Measurements from ENCODE around the gene RAB6D.
"Not testable (repeated sequence)": the region's sequence is repeated elsewhere in the genome, so short reads cannot be mapped to it uniquely, and the experiment has no call there.

Gene RAB6D

GRCh38 chr2:131363703-131364186 is at the start of gene RAB6D:
Gene RAB6D (minus strand): TSS chr2:131364168. CDS start chr2:131363720, 448 bp downstream.
- DNase-seq (ENCODE audit: low spot score) = not testable (repeated sequence)

DNA sequence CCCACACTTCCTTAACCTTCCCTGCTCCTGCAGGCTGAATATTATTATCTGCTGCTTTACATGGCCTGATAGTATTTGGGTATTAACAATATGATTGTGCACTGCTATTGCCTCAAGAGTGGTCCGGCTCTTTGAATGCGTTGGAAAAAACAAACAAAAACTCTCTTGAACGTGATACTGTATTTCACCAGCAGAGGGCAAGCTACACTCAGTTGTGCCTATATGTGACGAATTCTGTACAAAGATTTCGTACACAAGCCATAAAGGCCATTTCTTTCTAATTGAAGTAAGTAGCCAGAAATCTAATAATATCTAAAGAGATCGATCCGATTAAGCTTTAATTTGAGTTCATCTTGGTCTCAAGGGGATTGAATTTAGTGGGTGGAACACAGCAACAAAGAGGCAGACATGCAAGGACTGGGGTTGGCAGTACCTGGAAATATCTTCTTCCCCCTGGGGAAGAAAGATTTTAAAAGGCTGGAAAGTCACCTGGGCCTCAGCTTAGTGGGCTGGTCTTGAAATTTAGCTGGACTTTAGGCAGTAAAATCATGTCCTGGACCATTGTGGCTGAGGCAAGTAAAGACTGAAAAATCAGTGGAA is 49.3 kb upstream of the RAB6D start:
- peak; percentile 51 for DNase-seq (ENCODE audit: low spot score)

DNA sequence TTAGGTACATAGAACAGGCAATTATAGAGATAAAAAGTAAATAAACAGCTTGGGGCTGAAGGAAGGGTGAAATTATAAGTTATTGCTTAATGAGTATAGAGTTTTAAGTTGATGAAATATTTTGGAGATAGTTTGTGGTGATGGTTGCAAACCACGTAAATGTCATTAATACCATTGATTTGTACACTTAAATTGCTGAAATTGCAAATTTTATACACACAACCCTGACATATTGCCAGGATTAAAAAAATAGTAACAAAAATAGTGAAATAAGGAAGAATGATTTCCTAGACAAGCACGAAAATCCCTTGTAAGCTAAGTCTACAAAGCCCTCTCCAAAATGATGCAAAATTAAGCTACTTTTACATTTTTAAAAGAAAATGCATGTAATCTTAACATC is 46.2 kb upstream of the RAB6D start:
- no peak for DNase-seq (ENCODE audit: low spot score)

- no peak for DNase-seq (ENCODE audit: low spot score)
Observed at GRCh38 chr2:131408778-131409177, 44.8 kb upstream of the RAB6D start.

GRCh38 chr2:131408207-131408606 is 44.2 kb upstream of the RAB6D start:
- no peak for DNase-seq (ENCODE audit: low spot score)

- no peak for DNase-seq (ENCODE audit: low spot score)
Observed at GRCh38 chr2:131404753-131405152, 40.8 kb upstream of the RAB6D start.

DNA sequence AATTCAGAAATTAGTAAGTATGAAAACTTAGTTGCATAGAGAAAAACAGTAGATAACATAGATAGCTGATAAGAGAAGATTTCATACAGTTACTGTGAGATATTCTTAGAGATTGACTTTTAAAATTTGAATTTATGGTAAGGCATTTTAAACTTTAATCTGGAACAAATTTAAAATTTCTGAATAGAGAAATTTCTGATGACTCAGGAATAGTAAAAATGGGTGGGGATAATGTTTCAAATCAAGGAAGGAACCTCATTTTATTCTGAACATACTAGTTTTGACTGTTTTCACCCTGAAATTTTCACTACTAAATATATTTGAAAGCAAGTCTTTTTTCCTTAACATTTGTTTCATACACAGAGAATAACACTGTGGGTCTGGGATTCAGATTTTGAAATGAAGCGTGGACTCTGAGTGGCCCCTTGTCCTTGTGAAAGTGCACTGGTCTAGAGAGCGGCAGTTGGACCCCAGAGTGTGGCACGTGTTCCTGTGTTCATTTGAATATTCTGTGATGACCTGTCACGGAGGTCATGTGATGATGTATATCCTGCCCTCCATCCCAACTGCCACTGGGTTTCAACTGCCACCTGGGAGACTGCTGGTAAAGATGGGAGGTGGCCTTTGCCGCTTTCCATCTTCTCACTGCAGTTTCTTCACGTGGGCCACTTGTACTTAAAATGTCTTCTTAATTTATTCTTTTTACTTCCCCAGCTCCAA is 38.5 kb upstream of the RAB6D start:
- no peak for DNase-seq (ENCODE audit: low spot score)

DNA sequence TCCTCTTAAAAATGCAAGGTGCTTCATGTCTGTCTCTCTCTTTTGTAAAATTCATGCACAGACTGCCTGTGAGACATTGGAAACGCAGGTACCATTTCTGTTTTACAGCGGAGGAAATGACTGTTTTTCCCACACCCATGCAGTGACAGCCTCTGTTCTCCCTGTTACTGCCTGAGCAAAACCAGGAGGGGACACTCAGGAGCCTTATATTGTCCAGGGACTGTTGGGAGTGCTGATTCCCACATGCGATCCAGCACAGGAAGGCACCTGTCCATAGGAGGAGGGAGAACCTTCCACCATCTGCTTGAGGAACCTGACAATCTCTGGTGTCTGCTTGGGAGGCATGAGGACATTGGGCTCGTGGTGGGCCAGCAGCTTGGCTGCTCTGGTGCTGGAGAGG is 36.9 kb upstream of the RAB6D start:
- DNase-seq (ENCODE audit: low spot score) = no peak

GRCh38 chr2:131400441-131400840 is 36.5 kb upstream of the RAB6D start:
- not testable (repeated sequence) for DNase-seq (ENCODE audit: low spot score)

- not testable (repeated sequence) for DNase-seq (ENCODE audit: low spot score)
Observed at GRCh38 chr2:131396209-131396608, 32.2 kb upstream of the RAB6D start.

- DNase-seq (ENCODE audit: low spot score) = not testable (repeated sequence)
Observed at GRCh38 chr2:131395024-131395645, 31.2 kb upstream of the RAB6D start.

DNA sequence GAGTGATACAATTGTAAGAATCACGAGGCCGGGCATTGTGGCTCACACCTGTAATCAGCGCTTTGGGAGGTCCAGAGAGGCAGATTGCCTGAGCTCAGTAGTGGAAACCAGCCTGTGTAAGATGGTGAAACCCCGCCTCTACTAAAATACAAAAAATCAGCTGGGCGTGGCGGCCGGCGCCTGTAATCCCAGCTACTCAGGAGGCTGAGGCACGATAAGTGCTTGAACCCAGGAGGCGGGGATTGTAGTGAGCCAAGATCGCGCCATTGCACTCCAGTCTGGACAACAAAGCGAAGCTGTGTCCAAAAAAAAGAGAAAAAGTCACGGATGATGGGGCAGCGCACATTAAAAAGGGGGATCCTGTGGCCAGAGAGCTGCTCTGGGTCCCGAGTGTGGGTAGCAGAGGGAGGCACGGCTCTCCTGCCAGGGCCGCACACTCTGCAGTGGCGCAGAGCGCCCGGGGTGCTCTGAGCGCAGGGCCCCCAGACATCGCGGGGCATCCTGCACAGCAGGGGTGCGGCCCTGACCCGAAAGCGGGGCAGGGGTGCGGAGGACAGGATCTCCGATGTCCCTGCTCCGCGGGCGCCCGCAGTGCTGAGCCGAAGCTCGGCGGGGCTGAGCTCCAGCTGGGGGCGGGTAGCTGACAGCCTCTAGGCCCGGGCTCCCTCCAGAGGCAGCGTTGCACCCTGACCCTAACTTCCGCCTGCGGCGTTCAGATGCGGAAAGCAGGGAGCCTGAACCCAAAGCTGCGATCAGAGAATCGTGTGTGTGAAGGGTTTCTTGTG is 30.4 kb upstream of the RAB6D start:
- peak; percentile 37 for DNase-seq (ENCODE audit: low spot score)

GRCh38 chr2:131391953-131392352 is 28.0 kb upstream of the RAB6D start:
- not testable (repeated sequence) for DNase-seq (ENCODE audit: low spot score)

DNA sequence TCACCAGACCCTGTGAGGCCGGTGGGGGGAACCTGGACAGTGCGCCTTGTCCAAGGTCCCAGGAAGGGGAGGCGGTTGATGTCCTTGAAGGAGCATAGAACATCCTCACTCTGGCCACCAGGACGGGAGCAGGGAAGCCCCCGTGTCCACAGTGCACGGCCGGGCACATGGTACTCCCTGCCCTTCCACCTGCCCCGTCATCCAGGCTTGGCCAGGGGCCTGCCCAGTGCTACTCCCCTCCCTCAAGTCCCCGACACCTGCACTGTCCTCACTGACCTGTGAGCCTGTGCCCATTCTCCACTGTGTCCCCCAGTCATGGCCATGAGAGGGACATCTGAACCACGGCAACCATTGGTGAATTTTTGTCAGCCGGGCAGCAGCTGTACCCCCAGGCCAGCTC is 27.5 kb upstream of the RAB6D start:
- not testable (repeated sequence) for DNase-seq (ENCODE audit: low spot score)

DNA sequence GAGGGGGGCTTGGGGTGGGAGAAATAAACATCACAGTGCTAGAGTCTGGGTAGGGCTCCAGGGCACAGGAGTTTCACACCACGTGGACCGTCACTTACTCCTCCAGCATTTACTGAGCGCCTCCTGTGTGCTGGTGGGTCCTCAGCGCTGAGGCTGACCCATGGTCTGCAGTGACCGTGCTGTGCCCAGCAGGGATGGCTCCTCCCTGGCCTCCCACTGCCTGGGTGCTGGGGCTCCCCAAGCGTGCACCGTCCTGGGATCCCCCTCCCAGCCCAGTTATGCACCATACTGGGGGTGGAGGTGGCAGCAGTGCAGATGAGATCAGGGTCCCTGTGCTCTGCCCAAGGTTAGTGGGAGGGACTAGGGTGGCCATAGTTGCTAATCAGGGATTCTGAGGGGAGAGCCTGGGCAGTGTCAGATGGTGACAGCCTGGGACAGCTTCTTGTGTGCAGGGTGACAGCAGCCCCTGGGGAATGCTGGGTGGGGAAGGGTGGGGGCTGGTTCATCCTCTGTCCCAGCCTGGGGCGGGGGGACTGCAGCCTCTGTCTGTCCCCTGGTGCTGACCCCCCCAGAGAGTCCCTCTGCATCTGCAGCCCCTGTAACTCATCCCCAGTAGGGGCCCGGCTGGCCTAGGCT is 26.6 kb upstream of the RAB6D start:
- DNase-seq (ENCODE audit: low spot score) = not testable (repeated sequence)

DNA sequence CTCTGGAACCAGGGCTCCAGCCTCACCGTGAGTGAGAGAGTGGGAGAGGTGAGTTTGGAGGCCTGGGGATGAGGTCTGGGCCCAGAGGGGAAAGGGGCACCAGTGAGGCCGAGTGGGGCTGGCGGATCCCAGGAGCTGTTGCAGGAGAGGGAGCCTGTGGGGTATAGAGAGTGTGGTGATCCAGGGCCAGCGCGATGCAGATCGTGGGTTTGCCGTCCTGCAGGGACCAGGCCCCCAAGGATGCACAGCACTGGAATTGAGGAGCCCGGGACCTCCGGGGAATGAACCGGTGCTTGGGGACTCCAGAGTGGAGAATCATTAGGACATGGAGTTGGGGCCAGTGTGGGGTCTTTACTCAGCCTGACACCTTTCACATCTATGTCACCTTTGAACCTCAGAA is 25.7 kb upstream of the RAB6D start:
- DNase-seq (ENCODE audit: low spot score) = no peak

GRCh38 chr2:131388834-131389233 is 24.9 kb upstream of the RAB6D start:
- DNase-seq (ENCODE audit: low spot score) = not testable (repeated sequence)

GRCh38 chr2:131373111-131373510 is 9.1 kb upstream of the RAB6D start:
- not testable (repeated sequence) for DNase-seq (ENCODE audit: low spot score)

DNA sequence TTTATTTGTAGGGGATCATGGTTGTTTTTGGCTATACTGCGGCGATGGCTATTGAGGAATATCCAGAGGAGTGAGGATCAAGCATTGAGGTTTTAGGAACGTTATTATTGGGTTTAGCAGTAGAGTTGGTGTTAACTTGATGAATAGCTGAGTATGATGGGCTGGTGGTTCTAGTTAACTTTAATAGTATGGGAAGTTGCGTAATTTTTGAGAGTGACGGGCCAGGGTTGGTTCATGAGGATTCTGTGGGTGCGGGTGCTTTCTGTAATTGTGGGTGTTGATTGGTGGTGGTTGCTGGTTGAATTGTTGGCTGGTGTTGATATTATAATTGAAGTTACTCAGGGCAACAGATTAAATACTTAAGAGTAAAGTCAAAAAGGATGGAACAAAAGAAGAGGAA is 6.0 kb upstream of the RAB6D start:
- DNase-seq (ENCODE audit: low spot score) = no peak

DNA sequence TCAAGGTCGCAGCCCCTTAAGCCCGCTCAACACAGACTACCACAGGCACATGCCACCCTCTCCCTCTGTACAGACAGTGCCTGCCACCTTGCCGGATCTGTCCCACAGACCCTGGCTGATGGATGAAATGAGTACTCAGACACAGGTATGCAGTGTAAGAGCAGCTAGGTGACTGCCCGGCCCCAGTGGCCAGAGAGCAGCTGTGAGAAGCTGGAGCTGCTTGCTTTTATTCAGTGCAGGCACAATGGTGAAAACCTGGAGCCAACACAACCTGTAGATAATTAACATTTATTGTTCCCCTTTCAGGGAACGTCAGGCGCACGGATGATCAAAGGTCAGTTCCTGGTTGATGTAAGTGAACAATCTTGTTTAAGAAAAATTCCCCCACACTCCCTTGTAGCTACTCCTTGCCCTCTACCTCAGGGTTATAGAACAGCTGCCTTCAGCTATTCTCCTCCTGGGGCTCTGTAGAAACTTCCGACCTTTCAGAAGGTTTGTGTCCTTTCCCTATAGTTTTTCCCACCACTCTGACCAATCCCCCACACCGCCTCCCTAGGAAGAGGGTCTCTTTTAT is 4.6 kb upstream of the RAB6D start:
- DNase-seq (ENCODE audit: low spot score) = not testable (repeated sequence)

DNA sequence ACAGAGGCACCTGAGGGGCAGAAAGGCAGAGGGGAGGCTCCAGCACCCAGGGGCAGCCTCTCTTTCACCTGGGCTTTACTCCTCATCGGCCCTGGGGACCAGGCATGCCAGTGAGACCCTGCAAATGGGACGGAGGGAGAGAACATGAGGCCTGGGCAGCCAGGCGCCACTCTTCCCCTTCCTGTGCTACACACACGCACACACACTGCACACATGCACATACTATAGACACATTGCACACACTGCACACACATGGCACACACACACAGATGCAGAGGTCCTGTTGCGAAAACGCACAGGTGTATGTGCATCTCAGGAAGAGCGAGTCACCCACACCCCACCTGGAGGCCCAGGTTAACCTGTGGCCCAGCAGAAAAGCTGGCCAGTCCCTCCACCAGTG is 3.4 kb upstream of the RAB6D start:
- no peak for DNase-seq (ENCODE audit: low spot score)

All from AG08396 (cell line).